ENCODE results near the gene ULK4.
"Not testable (repeated sequence)": the region's sequence is repeated elsewhere in the genome, so short reads cannot be mapped to it uniquely, and the experiment has no call there.

The ULK4 gene

DNA sequence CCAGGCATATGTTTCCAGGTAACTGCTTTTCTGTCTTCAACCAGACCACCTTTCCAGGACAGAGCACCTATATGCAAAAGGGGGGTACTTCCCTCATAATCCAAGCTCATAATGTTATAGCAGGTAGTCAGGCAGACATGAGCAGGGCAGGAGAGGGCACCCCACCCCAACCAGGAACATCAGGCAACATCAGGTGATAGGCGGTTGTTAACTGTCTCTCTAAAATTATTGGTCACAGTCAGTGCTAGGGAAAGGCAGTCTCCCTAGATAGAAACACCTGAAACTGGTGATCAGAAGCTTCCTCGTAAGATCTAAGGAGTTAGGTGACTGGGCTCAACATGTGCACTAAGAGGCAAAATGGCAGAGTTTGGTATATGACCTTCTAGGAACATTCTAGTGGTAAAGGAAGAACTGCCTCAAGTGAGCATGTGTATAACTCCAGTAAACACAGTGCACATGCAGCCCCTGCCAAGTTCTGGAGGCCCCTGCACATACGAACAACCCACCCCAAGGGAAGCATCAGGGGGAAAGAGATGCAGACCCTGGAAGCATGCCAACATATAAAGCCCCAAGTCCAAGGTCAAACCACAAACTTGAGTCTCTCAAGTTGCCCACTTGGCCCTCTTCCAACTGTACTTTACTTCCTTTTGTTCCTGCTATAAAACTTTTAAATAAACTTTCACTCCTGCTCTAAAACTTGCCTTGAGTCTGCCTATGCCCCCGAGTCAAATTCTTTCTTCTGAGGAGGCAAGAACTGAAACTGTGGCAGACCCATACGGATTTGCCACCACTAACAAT is 270.9 kb downstream of the ULK4 start:
- DNase-seq (ENCODE audit: low read depth) = no peak

DNA sequence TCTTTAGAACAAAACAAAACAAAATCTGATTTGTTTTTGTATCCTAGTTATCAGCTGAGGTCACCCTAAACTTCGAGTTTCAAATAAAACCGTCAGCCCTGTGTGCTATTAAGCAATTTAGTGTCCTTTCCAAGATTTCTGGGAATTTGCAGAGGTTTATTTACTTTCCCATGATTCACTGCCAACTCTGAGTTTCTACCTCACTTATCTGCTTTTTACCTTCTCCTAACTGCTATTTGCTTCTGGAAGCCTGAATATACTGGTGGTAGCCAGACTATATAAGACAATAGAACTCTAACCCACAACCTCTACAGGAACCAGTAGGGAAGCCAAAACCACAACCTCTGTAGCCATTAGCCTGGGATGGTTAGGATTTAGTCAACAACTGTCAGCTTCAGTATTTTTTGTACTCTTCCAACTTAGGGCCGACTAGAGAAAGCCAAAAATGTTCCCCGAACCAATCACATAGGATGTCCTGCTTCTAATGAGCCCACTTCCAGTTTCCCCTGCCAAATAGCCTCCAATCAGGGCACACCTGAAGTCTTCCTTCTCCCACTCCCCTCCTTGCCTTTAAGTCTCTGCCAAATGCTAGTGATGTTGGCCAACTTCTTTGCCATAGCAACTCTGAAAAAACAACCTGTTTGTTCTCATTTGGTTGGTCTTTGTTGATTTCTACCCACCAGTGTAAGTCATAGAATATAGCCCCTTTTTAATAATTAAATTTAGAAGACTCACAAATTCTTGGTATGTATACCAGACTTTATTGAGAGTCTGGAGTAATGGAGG is 273.1 kb downstream of the ULK4 start:
- DNase-seq (ENCODE audit: low read depth) = no peak

DNA sequence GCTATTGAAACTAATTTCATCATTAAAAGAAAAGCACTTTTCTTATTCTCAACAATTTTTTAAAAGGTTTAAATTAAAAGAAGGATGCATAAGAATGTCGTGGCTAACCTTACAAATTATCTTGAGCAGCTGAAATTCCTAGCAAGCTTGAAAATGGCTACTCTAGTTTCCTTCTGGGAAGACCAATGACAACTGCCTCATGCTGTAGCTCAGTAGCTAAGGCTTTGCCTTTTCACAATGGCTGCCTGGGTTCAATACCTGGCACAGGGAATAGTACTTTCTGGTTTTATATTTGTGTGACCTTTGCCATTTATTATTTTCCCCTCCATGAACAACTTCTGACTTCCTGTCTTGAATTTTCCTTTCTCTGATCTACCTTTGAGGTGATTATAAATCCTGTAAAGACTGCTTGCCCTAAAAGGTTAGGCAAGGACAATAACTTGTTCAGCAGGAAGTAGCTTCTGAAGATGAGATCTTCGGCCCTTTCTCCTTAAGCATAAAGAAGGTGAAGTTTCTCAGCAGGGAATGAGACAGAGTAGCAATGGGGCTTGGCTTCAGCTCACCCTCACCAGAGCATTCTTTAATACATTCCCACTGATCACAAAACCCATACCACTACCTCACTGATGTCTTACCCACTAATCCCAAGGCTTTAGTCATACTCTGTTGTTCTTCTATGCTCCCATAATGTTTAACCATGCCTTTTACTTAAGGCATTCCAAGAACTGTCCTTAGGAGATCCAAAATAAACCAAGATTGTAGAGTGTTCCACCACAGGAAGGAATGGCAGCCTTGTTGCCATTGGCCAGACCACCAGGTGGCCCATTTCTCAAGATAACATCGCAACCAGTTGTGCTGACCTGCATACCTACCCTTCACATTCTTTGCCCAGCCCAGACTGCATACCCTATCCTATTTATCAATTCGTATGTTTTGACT is 276.8 kb downstream of the ULK4 start:
- no peak for DNase-seq (ENCODE audit: low read depth)

DNA sequence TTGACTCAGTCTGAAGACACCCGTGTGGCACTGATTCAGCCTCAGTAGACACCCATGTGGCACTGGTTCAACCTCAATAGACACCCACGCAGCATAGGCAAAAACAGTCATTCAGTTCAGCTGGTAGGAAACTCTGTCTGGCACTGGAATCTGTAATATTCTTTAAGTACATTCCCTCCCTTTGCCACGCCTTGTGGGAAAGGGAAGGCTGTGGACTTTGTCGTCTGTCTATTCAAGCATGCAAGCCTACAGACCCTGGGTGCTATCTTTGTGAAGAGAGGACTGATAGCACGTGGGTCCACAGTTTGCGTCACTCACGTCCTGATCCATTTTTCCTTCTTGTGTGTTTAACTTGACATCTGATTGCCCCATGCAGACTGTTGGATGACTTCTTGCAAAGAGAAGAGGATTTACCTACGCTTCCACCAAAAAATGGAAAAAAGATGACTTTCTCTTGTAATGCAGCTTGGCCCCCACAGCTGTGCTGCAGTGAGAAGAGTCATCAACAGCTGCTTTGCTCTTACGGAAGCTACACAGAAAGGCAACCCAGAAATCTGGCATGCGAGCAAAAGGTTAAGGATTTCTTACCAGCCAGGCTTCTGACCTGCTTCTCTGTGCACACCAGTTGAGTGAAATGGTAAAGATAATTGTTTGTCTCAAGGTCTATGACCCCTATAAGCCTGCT is 278.1 kb downstream of the ULK4 start:
- no peak for DNase-seq (ENCODE audit: low read depth)

DNA sequence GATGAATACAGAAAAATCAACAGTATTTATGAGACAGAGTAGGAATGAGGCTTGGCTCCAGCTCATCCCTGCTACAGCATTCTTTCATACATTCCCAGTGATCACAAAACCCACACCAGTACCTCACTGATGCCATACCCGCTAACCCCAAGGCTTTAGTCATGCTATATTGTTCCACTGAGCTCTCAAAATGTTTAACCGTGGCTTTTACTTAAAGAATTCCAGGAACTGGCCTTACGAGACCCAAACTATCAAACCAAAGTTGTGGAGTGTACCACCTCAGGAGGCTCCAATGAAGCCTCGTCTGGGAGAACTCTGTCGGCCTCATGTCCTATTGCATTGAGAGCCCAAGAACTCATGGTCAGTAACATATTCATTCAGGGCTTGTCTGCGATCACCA is 278.9 kb downstream of the ULK4 start:
- no peak for DNase-seq (ENCODE audit: low read depth)

DNA sequence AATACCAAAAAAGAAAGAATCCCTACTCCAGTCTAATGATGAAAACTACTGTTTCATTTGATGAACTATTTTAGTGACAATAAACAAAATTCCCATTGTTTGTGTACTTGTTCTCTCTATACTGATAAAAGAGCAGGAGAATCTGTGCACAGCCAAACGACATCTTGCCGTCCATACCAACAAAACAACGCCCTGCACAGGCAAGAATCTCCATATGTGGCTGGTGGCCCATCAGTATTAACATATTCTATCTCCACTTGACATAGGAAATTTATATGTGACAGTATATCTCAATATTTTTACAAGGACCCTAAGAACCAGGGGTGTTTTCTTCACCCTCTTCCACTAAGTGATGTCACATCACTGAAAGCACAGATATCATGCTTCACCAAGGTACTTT is 279.5 kb downstream of the ULK4 start:
- DNase-seq (ENCODE audit: low read depth) = no peak

DNA sequence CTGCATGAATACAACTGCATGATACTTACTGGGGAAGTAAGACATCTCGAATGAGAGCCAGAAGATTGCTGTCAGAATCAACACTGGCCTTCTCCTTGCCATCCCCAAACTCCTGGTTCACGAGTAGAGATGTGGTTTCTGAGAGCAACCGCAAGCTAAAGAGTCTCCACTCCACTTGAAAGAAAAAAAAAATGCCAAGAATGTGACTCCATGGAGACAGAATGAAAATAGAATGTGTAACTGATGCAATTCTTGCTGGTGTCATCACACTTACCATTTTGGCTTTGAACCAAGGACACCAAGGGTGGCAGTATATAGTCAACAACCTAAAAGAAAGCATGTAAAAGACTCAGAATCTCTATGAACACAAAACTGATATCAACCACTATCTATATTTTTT is 280.4 kb downstream of the ULK4 start:
- DNase-seq (ENCODE audit: low read depth) = no peak

DNA sequence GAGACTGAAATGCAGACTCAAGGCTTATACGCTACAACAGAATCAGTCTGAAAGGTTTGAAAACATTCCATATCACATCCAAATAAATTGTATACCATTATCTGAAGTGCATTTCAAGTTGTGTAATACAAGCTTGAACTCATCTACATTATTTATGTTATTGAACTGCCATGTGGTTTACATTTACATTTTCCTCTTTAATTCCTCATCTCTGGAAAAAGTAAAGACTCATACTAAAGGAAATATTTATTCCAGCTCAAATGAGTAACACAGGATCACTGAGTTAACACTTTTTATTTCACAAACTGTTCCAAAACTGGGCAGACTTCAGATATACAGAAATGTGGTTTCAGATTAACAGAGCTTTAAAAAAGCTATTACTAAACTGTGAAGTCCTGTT is 282.5 kb downstream of the ULK4 start:
- DNase-seq (ENCODE audit: low read depth) = no peak

DNA sequence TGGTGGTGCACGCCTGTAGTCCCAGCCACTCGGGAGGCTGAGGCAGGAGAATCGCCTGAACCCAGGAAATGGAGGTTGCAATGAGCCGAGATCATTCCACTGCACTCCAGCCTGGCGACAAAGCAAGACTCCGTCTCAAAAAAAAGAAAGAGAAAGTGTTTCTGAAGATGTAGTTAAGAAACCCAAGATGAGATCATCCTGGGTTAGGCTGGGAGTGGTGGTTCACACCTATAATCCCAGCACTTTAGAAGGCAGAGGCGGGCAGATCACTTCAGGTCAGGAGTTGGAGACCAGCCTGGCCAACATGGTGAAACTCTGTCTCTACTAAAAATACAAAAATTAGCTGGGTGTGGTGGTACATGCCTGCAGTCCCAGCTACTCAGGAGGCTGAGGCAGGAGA is 286.8 kb downstream of the ULK4 start:
- DNase-seq (ENCODE audit: low read depth) = not testable (repeated sequence)

DNA sequence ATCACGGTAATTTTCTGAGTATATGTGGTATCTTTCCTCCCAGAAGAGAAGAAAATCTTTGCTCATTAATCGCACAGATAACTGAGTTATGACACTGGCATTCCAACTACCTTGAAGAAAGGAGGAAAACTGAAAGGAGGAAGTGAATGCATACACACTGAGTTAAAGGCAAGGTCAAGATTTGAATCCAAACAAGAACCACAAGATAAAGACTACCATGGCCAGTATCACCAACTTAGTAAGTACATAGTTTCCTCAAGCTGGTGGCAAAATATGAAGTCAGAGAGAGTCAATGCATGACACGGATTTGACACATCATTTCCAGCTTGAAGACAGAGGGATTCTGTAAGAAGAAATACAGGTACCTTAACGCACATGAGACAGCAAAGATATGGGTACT is 287.5 kb downstream of the ULK4 start:
- no peak for DNase-seq (ENCODE audit: low read depth)

DNA sequence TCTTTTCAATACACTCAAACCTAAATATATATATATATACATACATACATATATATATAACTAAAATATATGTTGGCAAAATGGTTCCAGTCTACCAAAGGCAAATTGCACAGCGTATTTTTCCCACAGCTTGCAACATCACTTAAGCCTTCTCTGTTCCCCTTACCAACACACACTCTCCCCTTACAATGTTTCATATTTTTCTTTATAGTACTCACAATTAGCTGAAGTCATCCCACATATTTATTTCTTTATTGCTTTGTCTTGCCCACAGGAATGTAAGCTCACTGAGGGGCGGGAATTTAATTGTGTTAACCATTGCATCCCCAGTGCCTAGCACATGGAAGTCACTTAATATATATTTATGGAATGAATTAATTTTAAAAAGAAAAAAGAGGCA is 288.3 kb downstream of the ULK4 start:
- no peak for DNase-seq (ENCODE audit: low read depth)

DNA sequence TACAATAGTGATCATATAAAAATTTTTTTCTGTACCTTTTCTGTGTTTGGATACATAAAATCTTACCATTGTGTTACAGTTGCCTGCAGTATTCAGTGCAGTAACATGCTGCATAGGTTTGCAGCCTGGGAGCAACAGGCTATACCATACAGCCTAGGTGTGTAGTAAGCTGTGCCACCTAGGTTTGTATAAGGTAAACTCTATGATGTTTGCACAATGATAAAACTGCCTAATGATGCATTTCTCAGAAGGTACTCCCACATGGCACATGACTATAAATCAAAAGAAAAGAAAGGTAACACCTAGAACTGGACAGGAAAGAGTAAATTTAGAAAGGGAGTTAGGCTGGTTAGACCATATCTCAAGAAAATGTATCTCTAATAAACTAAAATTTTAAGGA is 293.5 kb downstream of the ULK4 start:
- no peak for DNase-seq (ENCODE audit: low read depth)

DNA sequence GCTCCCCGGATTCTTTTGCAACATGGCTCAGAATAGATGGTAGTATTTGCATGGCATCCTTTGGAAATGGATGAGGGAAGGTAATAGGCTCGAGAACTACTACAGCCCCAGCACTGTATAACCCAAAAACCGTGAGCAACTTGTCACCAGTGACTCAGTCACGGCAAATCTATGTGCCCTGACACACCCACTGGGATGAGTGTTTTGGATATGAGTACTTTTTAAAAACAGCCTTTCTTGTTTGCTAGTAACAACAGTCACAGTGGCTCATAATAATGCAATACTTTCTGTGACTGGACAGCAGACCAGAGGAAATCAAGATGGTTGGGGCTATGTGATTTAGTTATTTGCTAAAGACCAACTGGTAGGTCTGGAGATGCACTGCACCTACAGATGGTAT is 299.6 kb downstream of the ULK4 start:
- DNase-seq (ENCODE audit: low read depth) = no peak

DNA sequence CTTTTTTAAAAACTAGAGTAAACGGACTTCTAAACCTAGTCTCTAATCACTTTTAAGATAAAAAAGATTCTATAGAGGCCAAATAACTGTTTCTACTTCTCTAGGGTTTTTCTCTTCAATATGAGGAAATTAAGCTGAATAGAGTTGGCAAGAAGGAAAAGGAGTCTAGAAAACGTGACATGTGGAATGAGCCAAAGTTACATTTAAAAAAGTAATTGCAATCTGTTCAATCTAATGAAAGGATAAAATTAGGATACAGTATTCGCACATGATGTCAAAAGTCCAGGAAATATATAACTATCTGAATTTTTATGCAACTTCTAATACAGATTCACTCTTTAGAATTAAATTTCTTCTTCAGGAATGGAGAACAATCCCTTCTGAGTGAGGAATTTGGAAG is 300.1 kb downstream of the ULK4 start:
- DNase-seq (ENCODE audit: low read depth) = no peak

DNA sequence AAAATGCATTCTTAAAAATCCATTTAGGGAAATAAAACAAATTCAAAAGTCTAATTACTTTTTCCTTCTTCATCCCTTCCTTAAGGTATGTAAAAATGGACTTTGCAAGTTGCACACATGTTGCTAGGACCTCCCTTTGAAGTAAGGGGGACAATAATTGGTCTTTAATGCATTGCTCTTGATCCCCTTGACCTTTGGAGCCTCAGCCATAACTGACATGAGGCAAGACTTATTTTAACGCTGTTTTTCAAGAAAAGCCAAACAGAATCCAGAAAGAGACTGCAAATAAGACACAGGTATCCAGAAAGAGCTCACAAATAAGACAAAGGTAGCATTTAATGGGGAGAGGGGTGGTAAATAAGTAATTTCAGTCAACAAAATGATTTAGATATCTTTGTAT is 301.4 kb downstream of the ULK4 start:
- no peak for DNase-seq (ENCODE audit: low read depth)

DNA sequence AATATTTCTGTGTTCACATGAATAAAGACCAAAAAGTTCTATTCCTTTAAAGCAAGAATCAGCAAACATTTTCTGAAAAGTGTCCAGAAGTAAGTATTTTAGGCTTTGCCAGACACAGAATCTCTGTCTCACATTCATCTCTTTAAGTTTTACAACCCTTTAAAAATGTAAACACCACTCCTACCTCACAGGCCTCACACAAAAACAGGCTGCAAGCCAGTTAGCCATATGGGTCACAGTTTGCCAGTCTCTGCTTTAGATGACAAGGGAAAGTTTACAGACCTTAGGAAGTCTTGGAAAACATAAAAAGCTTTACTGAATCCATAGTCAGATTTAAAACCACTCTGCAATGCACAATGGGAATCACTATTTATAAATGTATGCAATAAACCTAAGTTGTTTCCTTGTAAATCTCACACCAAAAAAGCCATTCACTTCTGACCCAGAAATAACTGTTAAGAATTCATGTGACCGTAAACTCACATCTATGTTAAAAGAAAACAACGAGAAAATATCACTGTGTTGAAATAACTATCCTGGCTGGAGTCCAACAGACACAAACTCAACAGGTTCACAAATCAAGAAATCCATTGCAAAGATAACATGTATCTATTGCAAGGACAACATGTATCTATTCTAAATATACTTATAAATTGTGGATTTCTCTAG is 308.2 kb downstream of the ULK4 start:
- DNase-seq (ENCODE audit: low read depth) = no peak

DNA sequence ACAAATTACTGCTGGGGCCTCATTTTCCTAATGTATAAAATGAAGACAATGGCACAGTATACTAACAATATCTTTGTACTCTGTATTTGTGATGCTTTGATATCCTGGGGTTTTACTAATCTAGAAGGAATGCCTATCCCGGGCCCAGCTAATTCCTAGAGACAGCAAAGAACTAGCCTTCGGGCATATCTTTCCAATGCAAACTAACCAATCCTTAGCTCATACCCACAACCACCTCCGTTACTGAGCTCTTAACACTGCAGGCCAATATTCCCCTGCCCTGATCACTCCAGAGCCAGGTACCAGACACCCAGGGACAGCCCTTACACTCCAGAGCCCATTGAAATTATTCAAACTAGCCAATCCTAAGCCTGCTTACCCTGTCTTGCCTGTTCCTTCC is 309.0 kb downstream of the ULK4 start:
- no peak for DNase-seq (ENCODE audit: low read depth)

DNA sequence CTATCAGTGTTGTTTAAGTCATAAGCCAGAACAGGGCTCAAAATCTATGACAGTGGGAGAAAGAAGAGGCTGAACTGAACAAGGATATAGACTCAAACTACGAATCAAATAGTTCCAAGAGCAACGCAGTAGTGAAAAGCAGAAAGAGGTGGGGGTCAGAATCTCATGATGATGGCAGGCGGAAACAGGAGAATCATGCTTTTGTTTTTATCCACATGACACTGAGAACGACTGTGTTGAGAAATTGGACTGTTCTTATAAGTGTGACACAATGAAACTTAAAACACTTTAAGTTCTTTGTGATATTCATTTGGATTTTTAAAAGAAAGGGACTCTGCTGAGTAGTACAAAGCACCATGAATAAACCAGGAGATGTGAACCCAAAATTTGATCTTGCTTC is 309.4 kb downstream of the ULK4 start:
- DNase-seq (ENCODE audit: low read depth) = no peak

DNA sequence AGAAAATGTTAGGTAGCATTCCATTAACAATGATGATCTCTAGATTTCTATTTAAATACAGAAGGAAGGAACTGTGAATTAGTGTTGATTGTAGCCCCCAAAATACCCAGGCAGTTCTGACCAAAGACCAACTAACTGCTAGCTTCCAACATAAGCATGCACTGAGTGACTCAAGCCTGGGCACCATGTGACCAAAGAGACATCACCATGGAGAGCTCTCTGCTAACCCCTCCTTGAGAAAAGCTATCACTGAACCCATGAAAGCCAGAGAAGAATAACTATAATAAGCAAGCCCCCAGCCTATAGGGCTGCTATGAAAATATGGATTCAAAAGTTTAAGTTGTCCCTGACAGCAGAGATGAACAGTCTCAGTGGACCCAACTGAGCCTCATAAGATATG is 310.2 kb downstream of the ULK4 start:
- no peak for DNase-seq (ENCODE audit: low read depth)

DNA sequence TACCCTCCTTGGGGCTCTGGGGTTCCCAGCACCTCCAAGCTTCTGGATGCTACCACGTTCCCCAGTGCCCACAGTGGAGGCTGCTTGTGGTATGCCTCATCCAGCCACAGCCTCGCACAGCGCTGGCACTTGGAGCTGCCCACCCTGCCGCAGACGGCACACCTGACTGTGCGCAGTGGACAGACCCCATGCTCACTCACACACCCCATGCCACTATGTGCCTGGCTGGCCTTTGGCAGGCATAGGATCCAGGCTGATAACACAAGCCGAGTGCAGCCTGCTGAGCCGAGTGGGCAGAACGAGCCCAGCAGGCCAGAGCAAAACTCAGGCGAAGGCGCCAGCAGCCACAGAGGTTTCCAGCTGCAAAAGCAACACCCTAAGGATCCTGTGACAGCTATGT is 311.5 kb downstream of the ULK4 start:
- no peak for DNase-seq (ENCODE audit: low read depth)

DNA sequence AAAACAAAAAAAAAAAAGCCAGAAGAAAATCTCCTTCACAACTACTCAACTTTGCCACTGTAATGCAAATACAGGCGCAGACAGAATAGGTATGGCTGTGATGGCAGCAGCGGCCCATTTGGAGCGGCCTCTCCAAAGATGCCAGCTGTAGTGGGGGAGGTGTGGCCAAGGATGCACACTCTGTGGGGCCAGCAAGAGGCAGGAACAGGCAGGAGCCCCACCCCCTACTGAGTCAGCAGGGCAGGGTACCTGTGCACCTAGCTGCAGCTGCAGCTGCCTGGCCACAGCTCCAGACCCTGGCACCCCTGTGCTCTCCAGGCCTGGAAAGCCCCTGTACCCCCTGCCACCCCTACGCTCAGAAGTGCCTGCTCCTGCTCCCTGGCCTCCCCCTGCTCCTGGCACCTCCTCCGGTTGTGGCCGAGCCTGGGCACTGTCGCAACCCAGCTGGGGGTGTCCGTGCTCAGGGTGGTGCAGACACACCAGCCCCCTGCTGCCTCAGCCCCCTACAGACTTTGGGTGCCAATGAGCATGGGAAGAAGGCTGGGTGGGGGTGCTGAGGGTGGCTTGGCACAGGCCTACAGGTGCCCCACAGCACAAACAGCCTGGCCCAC is 312.7 kb downstream of the ULK4 start:
- no peak for DNase-seq (ENCODE audit: low read depth)
